Stimulated activated naive CD8-positive, alpha-beta T cell treated with anti-CD3 and anti-CD28 coated beads, Interleukin-15, Interleukin-2, amounts not matched to agents 100 ng/mL and 50 ng/mL, for 24 hours (primary cell): Measurements from ENCODE around the gene PAIP2B.

Experiments
- H3K27ac Mint-ChIP-seq: one replicate; pipeline ENCODE4 v1.8.0; 2021; ENCODE audit warnings: mild to moderate bottlenecking, mixed read lengths
- H3K27me3 Mint-ChIP-seq: one replicate; pipeline ENCODE4 v1.8.0; 2021; ENCODE audit warnings: mixed read lengths
- H3K36me3 Mint-ChIP-seq: one replicate; pipeline ENCODE4 v1.8.0; 2021; ENCODE audit warnings: low read depth, mixed read lengths
- H3K4me1 Mint-ChIP-seq: one replicate; pipeline ENCODE4 v1.8.0; 2021; ENCODE audit warnings: low read depth, mixed read lengths
- H3K4me3 Mint-ChIP-seq: one replicate; pipeline ENCODE4 v1.8.0; 2021; ENCODE audit warnings: mild to moderate bottlenecking, mixed read lengths
- H3K9me3 Mint-ChIP-seq: one replicate; pipeline ENCODE4 v1.8.0; 2021; ENCODE audit warnings: mixed read lengths

Gene PAIP2B

GRCh38 chr2:71226965-71227560 lies at the start of gene PAIP2B:
Gene PAIP2B, minus strand, starts transcription at chr2:71227103. Its CDS starts 24,514 bp downstream, at chr2:71202589.
- H3K4me1 Mint-ChIP-seq: peaks cover 22% of the 10 kb centered on the region
- no peaks in the 10 kb centered on the region for H3K36me3 Mint-ChIP-seq
- H3K9me3 Mint-ChIP-seq: no peaks in the 10 kb centered on the region

DNA sequence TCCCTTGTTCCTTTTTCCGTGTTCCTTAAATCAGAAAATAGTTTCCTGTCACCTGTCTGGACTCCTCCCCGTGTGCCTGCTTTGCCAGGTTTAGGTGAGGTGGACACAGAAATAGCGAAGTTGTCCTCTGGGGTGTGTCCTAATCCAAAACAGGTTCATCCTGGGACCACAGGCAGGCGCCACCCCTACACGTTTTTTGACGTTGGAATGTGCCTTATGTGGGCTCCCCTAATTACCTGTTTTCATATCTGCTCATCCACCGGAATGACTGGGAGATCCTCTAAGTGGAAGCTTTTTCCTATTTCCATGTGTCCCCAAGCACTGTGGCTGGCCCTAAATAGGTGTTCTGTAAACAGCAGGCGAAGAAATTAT lies 49.0 kb upstream of the PAIP2B start:
- no peaks in the 10 kb centered on the region for H3K36me3 Mint-ChIP-seq
- H3K4me3 Mint-ChIP-seq: peak overlapping the region; percentile 61
- no peaks in the 10 kb centered on the region for H3K9me3 Mint-ChIP-seq
- peaks cover 86% of the 10 kb centered on the region for H3K27me3 Mint-ChIP-seq
- no peak overlapping the region for H3K27ac Mint-ChIP-seq
- H3K4me1 Mint-ChIP-seq: peaks cover 12% of the 10 kb centered on the region

More at GRCh38 chr2:71226965-71227560, at the start of gene PAIP2B:
- peaks cover 10% of the 10 kb centered on the region for H3K27me3 Mint-ChIP-seq
- peak within 1 kb of the TSS; percentile 95 for H3K4me3 Mint-ChIP-seq
- peak within 1 kb of the TSS; percentile 86 for H3K27ac Mint-ChIP-seq

DNA sequence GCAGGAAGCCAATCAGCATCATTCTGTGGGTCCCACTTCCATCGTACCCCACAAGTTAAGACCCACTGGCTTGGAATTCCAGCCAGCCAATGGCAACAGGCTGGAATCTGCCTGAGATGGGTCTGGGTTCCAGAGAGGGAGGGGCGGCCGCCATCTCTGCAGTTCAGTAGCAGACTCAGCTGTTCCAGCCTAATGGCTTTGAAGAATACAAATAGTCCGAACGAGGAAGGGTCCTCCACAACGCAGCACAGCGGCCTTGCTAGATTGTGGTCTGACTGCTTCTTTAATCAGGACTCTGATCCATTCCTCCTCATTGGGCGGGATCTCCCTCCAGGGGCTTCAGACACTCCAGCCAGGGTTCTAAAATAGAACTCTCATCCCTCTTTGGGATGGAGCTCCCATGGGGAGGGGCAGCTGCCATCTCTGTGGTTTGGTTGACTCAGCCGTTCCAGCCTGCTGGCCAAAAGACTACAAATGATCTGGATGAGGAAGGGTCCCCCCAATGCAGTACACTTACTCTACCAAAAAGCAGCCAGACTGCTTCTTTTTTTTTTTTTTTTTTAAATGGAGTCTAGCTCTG lies 42.7 kb upstream of the PAIP2B start:
- Mint-ChIP-seq H3K27ac (no peak overlapping the region), H3K4me3 (no peak overlapping the region), H3K36me3 (no peaks in the 10 kb centered on the region), H3K4me1 (no peaks in the 10 kb centered on the region), H3K9me3 (no peaks in the 10 kb centered on the region), H3K27me3 (peaks cover 51% of the 10 kb centered on the region)

GRCh38 chr2:71263386-71263785 lies 36.5 kb upstream of the PAIP2B start:
- Mint-ChIP-seq H3K4me1 (no peaks in the 10 kb centered on the region), H3K27me3 (peaks cover 19% of the 10 kb centered on the region), H3K27ac (peak overlapping the region; percentile 12), H3K36me3 (no peaks in the 10 kb centered on the region), H3K4me3 (no peak overlapping the region), H3K9me3 (no peaks in the 10 kb centered on the region)

GRCh38 chr2:71261534-71261933 lies 34.6 kb upstream of the PAIP2B start:
- no peaks in the 10 kb centered on the region for H3K4me1 Mint-ChIP-seq
- H3K36me3 Mint-ChIP-seq: no peaks in the 10 kb centered on the region
- peaks cover 30% of the 10 kb centered on the region for H3K27me3 Mint-ChIP-seq
- no peak overlapping the region for H3K4me3 Mint-ChIP-seq
- no peaks in the 10 kb centered on the region for H3K9me3 Mint-ChIP-seq
- no peak overlapping the region for H3K27ac Mint-ChIP-seq

DNA sequence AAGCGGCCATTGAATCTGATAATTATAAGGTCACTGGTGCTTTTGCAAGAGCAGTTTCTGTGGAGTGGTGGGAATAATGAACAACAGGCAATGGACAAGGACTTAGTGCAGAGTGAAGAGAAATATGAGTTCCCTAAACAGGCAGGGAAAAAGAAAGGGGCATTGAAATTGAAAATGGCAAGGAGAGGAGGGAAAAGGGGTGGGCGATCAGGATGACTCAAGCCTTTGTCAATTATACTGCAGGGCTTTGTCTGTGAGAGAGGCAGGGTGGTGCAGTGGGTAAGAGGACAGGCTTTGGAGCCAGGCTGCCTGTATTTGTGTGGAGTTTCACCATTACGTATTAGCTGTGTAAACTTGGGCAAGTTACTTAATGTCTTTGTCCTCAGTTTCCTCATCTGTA lies 29.5 kb upstream of the PAIP2B start:
- H3K4me1 Mint-ChIP-seq: no peaks in the 10 kb centered on the region
- peaks cover 4% of the 10 kb centered on the region for H3K36me3 Mint-ChIP-seq
- H3K4me3 Mint-ChIP-seq: no peak overlapping the region
- H3K9me3 Mint-ChIP-seq: peaks cover 4% of the 10 kb centered on the region
- H3K27ac Mint-ChIP-seq: no peak overlapping the region
- H3K27me3 Mint-ChIP-seq: peaks cover 38% of the 10 kb centered on the region

GRCh38 chr2:71254776-71255175 lies 27.9 kb upstream of the PAIP2B start:
- Mint-ChIP-seq H3K4me3 (no peak overlapping the region), H3K36me3 (peaks cover 4% of the 10 kb centered on the region), H3K4me1 (no peaks in the 10 kb centered on the region), H3K27ac (no peak overlapping the region), H3K27me3 (peaks cover 45% of the 10 kb centered on the region), H3K9me3 (peaks cover 4% of the 10 kb centered on the region)

DNA sequence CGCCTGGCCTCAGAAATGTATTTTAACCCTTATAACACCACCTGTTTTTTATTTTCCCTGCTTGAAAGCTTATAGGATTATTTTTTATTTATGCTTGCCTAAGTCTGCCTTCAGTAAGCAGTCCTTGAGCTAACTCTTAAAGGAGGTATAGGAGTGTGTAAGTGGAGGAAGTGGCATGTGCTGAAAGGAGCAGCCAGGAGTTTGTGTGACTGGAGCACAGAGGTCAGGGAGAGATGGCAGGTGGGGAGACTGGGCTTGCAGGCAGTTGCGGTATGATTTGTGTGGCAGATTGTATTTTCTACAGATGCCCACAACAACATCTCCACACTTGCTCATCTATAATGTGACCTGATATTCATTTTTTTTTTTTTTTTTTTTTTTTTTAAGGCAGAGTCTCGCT lies 27.2 kb upstream of the PAIP2B start:
- H3K36me3 Mint-ChIP-seq: peaks cover 4% of the 10 kb centered on the region
- peaks cover 44% of the 10 kb centered on the region for H3K27me3 Mint-ChIP-seq
- H3K9me3 Mint-ChIP-seq: peaks cover 4% of the 10 kb centered on the region
- H3K27ac Mint-ChIP-seq: no peak overlapping the region
- H3K4me3 Mint-ChIP-seq: no peak overlapping the region
- H3K4me1 Mint-ChIP-seq: no peaks in the 10 kb centered on the region

DNA sequence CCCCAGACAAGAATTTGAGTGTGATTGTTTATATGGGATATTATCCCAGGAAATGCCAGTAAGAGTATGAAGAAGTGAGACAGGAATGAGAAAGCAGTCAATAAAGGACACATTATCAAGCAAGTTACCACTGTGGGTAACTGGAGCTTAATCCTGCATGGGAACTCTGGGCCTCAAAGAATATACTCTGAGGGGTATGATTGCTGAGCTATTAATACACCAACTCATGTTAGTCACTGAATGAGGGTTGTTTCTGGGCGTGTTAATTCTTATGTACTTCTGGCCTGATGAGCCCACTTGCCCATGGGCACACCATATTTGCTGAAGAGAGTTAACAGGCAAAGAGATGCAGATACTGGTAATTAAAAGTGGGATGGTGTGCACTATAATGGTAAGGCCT lies 26.6 kb upstream of the PAIP2B start:
- Mint-ChIP-seq H3K36me3 (peaks cover 4% of the 10 kb centered on the region), H3K27me3 (peaks cover 44% of the 10 kb centered on the region), H3K9me3 (peaks cover 4% of the 10 kb centered on the region), H3K4me1 (no peaks in the 10 kb centered on the region), H3K4me3 (no peak overlapping the region), H3K27ac (no peak overlapping the region)

- Mint-ChIP-seq H3K4me3 (no peak overlapping the region), H3K27me3 (peaks cover 44% of the 10 kb centered on the region), H3K27ac (no peak overlapping the region), H3K36me3 (peaks cover 4% of the 10 kb centered on the region), H3K9me3 (peaks cover 4% of the 10 kb centered on the region), H3K4me1 (no peaks in the 10 kb centered on the region)
These were observed 26.0 kb upstream of the PAIP2B start for GRCh38 chr2:71252862-71253261.

- Mint-ChIP-seq H3K27me3 (peaks cover 49% of the 10 kb centered on the region), H3K9me3 (peaks cover 4% of the 10 kb centered on the region), H3K4me1 (no peaks in the 10 kb centered on the region), H3K4me3 (no peak overlapping the region), H3K27ac (no peak overlapping the region), H3K36me3 (peaks cover 4% of the 10 kb centered on the region)
These were observed 24.0 kb upstream of the PAIP2B start for GRCh38 chr2:71250935-71251334.

DNA sequence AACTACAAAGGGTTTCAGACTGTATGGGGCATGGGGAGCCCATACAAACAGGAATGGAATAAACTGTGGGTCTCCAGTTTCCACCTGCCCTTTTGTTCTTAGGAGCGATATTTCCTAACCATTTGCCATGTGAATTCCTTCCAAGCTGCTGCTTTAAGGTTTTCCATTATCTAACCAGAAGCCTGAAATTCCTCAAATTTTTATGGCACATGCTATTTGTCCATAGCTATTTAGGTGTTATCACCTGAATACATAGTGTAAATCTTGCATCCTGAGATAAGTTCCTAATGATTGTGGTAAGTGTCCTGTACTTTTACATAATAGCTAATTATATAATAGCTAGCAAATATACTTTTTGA lies 17.4 kb upstream of the PAIP2B start:
- Mint-ChIP-seq H3K4me1 (no peaks in the 10 kb centered on the region), H3K36me3 (no peaks in the 10 kb centered on the region), H3K4me3 (no peak overlapping the region), H3K27ac (no peak overlapping the region), H3K27me3 (peaks cover 35% of the 10 kb centered on the region), H3K9me3 (no peaks in the 10 kb centered on the region)

DNA sequence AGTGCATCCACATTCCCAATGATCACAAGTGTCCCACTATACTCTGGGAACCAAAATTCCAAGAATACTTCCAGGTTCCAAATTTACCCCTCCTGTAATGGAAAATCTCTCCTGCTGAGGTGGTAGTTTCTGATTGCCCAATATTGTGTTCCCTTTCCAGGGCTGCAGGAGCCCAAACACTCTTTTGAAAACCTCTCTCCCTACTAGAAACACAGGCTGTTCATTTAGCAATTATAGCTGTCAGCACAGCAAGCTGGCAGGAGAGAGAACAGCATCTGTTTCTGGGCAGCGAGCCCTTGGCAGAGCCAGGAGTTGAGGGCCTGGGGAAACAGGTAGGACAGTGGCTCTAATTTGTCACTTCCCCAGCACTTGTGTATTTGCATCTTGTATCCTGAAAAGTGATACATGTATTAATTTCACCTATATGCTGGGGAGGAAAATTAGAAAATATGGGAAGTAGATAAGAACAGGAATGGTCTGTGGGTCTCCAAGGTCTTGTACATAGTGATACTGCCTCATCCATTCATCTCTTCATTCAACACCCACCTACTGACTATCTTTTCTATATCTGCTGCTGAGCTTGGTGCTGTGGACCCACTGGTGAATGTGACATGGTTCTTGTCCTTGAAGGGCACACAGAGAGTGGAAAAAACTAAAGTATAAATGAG lies 16.9 kb upstream of the PAIP2B start:
- Mint-ChIP-seq H3K27ac (no peak overlapping the region), H3K36me3 (no peaks in the 10 kb centered on the region), H3K9me3 (no peaks in the 10 kb centered on the region), H3K4me1 (no peaks in the 10 kb centered on the region), H3K27me3 (peaks cover 30% of the 10 kb centered on the region), H3K4me3 (no peak overlapping the region)

GRCh38 chr2:71240794-71241193 lies 13.9 kb upstream of the PAIP2B start:
- Mint-ChIP-seq H3K9me3 (no peaks in the 10 kb centered on the region), H3K4me1 (no peaks in the 10 kb centered on the region), H3K27ac (no peak overlapping the region), H3K27me3 (peaks cover 8% of the 10 kb centered on the region), H3K36me3 (no peaks in the 10 kb centered on the region), H3K4me3 (no peak overlapping the region)

DNA sequence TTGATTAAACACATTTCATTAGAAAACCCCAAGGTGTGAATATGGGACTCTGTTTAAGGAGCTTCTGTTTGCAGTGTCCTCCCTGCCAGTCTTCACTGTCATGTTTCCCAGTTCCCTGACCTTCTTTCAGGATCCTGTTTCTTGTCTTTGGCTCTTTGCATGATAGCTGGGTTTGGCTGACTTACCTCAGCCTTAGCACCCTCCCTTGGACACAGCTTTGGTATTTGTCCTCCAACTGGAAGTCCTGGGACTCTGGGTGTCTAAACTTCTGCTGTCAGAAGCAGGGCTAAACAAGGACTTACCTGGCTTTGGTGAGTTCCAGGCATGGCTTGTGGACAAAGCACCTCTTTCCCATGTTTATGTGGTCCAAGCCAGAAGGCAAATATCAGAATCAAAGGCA lies 11.2 kb upstream of the PAIP2B start:
- Mint-ChIP-seq H3K27me3 (peaks cover 10% of the 10 kb centered on the region), H3K36me3 (no peaks in the 10 kb centered on the region), H3K4me1 (no peaks in the 10 kb centered on the region), H3K27ac (no peak overlapping the region), H3K4me3 (no peak overlapping the region), H3K9me3 (no peaks in the 10 kb centered on the region)
